GM19328 (cell line): Measurements from ENCODE around the gene CYSRT1.
A peak's percentile ranks its signal among the peaks of the same experiment; 100 is the strongest.
"Not testable (repeated sequence)": the region's sequence is repeated elsewhere in the genome, so short reads cannot be mapped to it uniquely, and the experiment has no call there.

Experiments
- ATAC-seq: cut with Tn5 transposase; IDR thresholded peaks from one replicate; pipeline ENCODE4 v1.9.1; 2021; ENCODE audit warnings: mild to moderate bottlenecking, moderate library complexity; ENCODE audit not compliant: unreplicated experiment

Gene CYSRT1

DNA sequence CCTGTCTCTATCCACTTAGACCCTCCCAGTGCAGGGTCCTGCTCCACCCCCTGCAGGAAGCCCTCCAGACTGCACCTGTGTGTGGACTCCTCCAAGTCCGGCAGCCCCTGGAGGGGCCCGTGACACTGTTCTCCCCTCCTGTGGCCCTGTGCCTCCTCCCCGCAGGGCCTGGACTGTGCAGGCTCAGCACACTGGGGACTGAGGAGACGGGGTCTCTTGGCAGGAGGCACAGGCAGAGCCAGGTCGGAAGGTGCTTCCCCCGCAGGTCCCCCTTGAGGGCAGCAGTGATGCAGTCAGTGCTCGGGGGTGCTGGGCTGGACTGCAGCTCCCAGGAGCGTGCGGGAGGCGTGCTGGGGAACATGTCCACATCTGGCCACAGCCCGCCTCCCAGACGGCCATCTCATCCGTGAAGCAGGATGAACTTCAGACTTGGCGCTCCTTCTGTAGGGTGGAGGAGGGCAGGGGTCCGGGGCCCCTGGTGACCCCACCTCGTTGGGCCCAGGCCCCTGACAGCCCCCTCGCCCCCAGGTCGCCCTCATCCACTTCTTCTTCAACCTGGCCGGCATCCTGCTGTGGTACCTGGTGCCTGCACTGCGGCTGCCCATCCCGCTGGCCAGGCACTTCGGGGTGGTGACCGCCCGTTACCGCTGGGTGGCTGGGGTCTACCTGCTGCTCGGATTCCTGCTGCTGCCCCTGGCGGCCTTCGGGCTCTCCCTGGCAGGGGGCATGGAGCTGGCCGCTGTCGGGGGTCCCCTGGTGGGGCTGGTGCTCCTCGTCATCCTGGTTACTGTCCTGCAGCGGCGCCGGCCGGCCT, 10.7 kb downstream of the CYSRT1 start:
- no peak for ATAC-seq

DNA sequence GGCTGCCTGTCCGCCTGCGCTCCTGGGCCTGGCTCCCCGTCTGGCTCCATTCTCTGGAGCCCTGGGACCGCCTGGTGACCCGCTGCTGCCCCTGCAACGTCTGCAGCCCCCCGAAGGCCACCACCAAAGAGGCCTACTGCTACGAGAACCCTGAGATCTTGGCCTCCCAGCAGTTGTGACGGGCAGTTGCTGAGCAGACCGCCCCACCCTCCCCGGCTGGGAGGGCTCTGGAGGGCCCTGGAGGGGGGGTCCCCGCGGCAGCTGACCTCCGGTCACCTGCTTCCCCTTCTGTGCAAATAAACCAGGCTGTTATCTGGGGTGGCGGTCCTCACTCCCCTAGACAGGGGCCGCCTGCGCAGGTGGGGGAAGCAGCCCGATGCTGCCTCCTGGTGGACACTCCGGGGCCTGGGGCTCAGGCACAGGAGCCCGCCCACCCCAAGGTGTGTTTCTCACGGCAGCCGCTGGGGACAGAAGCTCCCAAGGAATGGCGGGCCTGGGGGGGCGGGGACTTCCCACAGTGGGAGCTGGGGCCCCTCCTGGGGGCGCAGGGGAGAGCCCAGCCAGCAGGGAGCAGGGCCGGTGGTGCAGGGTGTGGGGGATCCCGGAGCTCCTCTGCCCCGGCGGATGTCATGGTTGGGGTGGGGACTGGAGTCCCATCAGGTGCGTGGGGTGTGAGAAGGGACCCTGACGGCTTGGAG, 11.4 kb downstream of the CYSRT1 start:
- no peak for ATAC-seq

DNA sequence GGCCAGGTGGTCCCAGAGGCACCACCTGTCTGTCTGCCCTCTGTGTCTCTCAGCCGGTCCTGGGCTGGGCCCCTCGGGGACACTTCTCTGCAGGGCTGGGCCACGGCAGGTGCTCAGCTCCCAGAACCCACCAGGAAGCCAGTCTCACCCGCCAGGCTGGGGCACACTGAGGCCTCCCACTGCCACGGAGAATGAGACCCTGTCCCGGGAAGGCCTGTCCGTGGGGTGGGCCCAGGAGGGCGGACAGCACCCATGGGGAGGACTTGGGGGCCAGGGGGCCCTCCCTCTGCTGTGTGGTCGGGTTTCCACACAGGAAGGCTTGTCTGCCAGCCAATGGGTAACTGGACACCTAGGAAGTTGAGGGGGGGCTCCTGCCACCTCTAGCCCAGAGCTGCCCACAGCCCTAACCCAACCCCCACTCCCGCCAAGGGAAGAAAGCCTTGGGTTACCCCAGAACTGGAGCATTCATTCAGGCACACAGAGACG, 12.0 kb downstream of the CYSRT1 start:
- no peak for ATAC-seq

DNA sequence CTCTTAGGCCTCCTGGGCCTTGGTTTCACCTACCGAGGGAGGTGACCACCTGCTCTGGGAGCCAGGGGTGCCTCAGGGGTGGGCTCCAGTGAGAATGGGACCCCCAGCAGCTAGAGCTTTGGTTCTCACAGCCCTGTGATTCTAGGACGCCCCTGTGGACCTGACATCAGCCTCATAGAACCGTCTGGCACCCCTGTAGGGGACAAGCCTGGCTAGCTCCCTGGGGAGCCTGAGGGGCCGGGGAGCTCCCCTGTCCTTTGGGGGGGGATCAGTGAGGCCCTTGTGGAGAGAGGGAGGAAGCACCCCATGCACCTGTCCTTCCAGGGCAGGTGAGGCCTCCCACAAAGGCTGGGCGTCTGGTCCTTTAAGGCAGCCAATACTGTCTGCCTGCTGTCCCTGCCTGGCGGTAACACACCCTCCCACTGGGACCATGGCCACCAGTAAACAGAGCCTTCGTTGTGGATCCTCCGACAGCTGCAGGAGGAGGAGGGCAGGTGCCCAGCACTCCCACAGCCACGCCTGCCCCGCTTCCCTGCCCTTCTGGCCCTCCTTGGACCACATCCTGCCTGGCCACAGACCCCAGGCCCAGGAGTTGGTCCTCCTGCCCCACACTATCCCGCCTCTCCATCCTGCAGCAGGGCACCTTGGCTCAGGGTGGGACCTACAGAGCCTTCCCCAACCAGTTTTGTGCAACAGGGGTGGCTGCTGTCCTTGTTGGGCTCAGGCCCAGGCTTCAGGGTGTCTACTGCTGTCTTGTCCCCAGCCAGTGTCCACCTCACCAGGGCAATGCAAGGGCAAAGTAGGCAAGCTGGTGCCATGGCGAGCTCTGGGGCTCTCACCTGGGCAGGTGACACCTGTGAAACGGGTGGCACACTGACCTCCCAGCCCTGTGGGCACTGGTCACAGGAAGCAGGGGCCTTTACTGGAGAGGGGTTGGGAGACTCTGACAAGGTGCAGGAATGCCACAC, 13.1 kb downstream of the CYSRT1 start:
- ATAC-seq, result no peak

DNA sequence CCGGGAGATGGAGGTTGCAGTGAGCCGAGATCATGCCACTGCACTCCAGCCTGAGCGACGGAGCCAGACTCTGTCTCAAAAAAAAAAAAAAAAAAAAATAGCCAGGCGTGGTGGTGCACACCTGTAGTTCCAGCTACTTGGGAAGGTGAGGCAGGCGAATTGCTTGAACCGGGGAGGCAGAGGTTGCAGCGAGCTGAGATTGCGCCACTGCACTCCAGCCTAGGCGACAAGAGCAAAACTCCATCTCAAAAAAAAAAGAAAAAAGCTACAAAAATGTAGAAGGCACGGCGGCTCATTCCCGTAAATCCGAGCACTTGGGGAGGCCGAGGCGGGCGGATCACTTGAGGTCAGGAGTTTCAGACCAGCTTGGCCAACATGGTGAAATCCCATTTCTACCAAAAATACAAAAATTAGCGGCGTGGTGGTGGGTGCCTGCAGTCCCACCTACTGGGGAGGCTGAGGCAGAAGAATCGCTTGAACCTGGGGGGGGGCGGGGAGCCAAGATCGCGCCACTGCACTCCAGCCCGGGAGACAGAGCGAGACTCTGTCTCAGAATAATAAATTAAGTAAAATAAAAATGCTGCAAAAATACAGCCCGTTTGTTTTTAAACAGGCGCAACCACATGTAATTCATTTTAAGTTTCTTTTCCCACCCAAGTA, 14.7 kb downstream of the CYSRT1 start:
- ATAC-seq, result not testable (repeated sequence)

DNA sequence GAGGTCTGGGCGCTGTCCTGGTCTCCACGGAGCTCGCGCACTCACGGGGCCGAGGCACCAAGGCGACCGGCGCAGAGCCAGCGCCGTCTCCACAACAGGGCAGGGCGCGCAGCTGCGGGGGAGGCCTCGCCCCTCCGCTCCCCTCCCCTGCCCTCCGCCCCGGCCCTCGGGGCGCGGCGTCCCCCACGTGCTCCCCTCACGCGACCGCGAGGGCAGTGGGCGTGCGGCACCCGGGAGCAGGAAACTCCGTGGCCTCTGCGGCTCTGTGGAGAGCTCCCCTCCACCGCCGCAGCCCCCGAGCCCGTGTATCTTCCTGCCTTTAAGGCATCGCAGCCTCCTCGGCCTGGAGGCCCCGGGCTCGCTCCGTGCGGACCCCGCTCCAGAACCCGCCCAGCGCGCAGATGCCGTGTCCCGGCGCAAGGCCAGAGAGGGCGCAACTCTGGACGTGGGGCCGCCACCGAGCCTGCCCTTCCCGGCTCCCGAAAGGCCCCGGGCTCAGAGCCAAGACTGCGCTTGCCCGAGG, 15.4 kb downstream of the CYSRT1 start:
- peak; percentile 15 for ATAC-seq

DNA sequence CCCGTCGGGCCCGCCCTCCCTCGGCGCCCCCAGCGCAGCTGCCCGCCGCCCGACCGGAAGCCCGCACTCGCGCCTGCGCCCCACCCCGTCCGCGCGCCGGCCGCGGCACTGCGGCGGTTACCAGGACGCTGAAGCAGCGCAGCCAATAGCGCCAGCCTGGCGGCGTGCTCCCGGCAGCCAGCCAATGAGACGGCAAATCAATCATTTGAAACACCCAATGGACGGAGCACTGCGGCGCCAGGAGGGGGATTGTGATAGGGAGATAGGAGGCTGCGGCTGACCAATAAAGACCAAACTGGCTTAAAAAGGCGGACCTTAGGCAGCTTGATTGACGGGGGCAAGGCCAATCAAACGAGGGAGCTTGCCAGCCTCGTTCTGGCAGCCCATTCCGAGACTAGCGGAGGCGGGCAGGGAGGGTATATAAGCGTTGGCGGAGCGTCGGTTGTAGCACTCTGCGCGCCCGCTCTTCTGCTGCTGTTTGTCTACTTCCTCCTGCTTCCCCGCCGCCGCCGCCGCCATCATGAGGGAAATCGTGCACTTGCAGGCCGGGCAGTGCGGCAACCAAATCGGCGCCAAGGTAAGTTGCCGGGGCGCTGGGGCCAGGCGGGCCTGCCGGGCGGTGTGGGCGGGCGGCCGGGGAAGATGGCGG, 16.0 kb downstream of the CYSRT1 start, which contains the start of gene TUBB4B:
TSS of gene TUBB4B (plus strand) at position 447 of the 649 bp plus-strand sequence. CDS start at position 521, 74 bp downstream.
- peak; percentile 64 for ATAC-seq

DNA sequence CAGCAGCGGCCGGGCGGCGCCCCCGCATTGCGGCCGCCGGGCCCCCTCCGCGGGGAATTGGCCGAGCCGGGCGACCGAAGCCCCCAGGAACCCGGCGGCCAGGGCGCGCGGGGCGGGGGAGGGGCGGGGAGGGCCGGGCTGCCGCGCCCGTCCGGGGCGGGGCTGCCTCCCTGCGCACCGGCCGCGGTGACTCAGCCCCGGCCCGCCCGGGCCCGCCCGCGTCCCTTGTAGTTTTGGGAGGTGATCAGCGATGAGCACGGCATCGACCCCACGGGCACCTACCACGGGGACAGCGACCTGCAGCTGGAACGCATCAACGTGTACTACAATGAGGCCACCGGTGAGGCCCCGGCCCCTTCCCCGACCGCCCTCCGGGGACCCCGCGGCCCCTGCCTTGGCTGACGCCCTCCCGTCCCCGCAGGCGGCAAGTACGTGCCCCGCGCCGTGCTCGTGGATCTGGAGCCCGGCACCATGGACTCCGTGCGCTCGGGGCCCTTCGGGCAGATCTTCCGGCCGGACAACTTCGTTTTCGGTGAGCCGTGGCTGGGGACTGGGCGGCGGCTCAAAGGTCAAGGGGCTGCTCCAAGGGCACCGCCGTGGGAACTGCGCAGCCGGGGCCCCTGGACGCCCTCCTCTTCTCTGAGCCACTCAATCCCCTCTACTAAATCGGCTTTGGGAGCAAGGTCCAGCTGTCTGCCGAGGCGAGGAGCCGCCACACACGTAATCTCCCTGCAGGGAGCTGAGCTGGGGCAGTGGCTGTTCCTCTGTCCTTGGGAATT, 16.7 kb downstream of the CYSRT1 start:
- peak; percentile 3 for ATAC-seq

DNA sequence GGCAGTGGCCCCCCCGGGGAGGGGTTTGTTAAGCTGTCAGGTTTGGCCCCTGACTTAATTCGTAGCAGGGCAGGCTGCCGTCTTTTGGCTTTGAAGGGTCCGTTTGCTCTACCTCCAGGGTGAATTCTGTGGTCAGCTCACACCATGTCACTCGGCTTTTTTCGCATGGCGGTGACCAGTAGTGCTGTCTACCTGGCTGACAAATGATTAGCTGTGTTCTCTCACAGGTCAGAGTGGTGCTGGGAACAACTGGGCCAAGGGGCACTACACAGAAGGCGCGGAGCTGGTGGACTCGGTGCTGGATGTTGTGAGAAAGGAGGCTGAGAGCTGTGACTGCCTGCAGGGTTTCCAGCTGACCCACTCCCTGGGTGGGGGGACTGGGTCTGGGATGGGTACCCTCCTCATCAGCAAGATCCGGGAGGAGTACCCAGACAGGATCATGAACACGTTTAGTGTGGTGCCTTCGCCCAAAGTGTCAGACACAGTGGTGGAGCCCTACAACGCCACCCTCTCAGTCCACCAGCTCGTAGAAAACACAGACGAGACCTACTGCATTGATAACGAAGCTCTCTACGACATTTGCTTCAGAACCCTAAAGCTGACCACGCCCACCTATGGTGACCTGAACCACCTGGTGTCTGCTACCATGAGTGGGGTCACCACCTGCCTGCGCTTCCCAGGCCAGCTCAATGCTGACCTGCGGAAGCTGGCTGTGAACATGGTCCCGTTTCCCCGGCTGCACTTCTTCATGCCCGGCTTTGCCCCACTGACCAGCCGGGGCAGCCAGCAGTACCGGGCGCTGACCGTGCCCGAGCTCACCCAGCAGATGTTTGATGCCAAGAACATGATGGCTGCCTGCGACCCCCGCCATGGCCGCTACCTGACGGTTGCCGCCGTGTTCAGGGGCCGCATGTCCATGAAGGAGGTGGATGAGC, 17.6 kb downstream of the CYSRT1 start:
- ATAC-seq, result no peak

DNA sequence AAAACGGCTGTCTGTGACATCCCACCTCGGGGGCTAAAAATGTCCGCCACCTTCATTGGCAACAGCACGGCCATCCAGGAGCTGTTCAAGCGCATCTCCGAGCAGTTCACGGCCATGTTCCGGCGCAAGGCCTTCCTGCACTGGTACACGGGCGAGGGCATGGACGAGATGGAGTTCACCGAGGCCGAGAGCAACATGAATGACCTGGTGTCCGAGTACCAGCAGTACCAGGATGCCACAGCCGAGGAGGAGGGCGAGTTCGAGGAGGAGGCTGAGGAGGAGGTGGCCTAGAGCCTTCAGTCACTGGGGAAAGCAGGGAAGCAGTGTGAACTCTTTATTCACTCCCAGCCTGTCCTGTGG, 18.3 kb downstream of the CYSRT1 start:
- not testable (repeated sequence) for ATAC-seq

DNA sequence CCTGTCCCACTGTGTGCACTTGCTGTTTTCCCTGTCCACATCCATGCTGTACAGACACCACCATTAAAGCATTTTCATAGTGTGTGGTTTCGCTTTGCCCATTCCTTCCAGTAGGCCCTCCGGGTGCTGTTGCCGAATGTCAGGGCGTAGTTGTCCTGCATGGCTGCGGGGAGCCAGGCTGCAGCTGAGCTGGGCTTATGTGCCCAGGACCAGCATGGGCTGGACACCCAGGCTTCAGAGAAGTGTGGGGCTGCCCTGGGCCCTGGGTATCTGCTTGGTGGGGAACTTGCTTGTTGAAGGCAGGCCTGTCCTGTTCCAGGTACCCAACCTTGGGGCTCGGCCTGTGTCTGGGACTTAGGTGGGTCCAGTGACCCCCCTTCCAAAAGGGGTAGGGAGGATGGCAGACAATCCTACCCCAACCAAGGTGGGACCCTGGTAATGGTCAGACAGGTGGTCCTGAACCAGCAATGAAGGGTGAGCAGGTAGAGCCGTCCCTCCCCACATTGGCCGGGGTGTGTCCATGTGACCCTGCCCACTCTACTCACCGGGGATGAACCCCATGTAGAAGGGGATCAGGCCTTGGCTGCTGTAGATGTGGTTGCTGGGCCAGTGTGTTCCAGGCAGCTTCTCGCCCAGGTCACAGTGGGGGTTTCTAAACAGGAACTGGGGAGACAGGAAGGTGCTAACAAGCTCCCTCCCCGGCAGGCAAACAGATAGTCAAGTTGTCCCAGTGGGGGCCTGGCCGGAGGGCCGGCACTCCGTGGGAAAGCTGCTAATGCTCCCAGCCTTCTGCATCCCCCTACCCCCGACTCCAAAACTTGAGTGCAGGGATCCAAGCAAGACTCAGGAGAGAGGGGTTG, 18.9 kb downstream of the CYSRT1 start:
- no peak for ATAC-seq

DNA sequence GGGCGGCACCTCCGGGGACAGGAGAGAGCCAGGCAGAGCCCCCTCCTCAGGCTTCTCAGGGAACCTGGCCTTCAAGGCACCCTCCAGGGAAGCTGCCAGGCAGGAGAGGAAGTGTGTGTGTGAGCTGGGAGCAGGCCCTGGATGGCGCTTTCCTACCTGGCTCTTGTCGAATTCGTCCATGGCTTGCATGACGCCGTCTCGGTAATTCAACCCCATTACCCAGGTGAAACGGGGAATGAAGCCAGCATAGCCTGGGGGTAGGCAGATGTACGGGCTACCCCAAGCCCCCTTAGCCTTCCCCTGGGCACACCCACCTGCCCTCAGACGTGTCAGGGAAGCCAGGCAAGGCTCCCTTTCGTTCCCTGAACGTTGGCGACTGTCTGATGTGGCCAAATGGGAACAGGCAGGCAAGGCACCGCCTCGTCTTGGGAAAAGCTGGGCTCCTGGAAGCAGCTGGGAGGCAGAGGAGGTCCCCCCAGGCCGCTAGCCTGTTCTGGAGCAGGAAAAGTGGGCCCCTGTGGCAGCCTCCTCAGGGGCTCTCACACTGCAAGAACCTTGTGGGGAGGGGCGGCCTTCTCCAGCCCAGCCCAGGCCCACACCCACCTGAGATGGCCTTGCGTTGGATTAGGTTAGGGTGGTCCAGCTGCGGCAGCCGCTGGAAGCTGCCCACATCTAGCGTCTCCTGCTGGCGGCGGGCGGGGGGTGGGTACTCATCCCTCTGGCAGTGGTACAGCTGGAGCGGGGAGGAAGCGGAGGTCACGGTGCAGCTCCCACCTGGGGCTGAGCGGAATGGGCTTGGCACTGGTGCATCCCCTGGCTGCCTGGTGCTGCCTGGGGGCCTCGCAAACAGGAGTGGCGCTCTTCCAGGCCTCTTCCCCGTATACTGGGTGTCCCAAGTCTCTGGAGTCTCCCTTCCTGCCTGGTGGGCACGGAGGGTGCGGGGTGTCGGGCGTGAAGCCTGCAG, 19.8 kb downstream of the CYSRT1 start:
- ATAC-seq, result no peak

DNA sequence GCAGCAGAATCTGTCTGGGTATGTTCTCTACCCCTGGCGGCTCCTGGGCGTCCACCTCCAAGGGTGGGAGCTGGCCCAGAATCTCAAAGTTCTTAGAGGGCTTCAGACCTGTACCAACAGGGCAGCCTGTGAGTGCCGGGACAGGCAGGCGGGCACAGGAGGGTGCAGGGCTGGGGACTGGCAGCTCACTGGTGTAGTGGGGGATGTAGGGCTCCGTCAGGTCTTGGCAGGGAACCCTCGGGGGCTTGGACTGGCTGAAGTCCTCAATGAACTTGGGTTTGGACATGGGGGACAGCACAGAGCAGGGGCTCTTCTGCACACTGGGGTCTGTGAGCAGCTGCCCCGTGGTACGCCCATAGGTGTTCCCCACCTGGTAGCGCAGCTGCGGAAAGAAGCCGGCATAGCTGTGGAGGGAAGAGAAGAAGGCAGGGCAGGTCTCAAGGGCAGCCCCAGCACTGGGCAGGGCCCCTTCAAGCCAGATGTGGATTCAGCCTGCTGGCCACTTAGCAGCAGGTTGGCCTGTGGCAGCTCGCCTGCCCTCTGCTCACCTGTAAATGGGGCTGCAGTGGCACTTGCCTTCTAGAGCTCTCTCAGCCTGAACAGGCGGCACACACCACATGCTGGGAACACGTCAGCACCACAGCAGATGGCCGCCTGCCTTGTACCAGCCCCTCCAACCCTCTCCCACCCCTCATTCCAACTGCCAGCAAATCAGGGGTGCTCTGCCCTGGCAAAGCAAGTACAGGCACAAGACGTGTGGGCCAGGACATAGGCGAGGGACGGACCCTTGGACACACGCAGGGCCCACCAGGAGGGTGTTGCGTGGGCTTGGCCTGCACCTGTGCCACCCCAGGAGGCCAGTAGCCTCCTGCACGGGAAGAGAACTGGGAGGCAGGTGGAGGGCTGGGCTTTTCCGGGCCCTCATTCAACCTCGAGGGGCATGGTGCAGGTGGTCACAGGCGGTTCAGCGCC, 20.8 kb downstream of the CYSRT1 start:
- no peak for ATAC-seq

DNA sequence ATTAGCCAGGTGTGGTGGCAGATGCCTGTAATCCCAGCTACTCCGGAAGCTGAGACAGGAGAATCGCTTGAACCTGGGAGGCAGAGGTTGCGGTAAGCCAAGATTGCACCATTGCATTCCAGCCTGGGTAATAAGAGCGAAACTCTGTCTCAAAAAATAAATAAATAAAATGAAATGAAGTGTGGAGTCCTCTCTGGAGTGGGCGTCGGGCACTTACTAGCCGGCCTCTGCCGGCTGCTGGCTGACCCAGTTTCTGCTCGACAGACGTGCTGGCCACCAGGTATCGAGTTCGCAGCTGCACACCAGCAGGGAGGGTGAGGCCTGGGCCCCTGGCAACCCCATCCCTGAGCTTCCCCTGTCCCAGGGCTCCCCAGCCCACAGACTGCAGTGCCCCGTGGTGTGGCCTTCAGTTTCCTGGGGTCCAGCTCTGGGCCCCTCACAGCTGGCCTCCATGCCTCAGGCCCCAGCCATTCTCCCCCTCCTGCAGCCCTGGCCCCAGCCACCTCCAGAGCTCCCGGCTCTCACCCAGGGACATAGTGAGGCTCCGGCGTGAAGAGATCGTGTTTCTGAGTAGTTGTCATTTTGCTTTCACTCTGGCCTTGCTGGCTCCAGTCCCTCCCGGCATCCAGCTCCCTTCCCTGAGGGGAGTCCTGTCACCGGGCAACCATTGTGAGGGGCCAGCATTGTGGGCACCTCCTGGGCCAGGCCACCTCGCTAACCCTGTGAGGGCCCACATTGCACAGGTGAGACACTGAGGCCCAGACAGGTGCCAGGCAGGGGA, 22.4 kb downstream of the CYSRT1 start:
- ATAC-seq, result no peak
